NCI-H1417 treated with DMSO at 0.1 percent for 48 hours (cell line): ENCODE measurements around the gene SLC34A3.

Experiments used
- DNase-seq: peaks from one replicate; lab custom pipeline; 2025; lab: John Stamatoyannopoulos, UW

The SLC34A3 gene

DNA sequence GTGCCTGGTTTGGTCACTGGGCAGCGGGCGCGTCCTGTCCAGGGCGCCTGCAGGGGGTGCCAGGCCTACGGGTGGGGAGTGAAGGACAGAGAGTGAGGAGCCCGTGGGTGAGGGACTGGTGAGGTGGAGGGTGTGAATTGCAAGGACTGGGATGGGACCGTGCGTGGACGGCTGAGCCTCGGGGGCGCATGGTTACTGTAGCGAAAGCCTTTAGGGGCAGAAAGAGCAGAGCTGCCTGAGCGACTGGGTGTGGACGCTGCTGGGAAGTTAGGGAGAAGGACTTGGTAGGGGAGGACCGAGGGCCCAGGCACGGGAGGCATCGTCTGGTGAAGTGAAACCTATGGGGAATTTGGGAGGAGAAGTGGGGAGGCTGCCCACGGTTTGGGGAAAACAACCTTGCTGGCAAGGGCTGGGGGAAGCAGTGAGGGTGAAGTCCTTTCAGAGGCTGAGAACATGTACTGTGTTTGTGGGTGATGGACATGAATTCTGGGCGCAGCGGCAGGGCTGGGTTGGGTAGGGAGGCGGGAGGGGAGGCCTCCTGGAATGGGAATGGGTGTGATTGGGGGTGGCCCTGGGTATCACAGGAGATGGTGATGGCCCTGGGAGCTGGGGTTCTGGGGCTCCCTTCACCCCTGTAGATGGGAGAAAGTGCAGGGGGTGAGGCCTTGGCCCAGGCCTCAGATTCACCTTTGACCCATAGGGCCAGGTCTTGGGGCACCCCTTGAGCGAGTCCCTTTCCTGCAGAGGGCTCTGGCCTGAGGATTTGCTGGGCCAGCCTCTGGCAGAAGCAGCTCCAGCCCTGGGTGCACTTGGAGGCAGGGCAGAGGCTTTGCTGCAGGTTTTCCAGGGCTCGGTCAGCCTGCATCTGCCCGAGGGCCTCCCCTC is 45.1 kb downstream of the SLC34A3 start:
- DNase-seq: no peak

DNA sequence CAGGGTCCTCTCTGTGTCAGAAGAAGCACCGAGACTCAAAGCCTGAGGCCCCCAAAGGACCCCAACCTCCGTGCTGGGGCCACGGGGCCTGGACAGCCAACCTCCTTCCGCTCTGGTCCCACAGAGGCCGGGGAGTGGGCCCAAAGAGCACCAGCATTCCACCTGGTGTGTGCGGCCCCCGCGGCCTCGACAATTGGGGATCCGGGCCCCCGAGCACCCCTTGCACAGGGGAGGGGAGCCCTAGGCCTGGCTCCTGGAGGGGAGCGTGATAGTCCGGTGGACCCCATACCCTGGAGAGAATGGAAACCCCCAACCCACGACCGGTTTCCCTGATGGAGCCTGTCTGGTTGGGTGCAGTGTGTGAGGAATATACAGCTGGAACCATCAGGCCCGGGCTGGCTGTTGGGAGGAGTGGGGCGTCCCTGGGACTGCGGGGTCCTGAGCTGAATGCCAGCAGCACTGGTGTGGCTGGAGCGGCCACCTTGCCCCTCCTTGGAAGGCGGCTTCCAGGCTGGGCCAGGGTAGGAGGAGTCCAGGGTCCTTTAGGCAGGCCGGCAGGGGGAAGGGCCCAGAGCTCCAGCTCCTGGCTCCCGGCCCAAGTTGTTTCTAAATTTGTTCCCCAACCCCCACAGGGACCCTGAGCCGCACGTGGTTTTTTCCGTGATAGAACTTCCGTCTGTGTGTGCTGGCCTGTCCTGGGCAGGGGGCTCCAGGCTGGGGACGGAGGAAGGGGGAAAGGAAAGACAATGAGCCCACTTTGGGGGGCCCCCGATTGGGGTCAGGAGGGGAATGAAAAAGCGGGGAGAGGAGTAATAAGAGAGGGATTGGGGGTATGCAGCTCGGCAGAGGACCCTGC is 46.0 kb downstream of the SLC34A3 start:
- no peak for DNase-seq

DNA sequence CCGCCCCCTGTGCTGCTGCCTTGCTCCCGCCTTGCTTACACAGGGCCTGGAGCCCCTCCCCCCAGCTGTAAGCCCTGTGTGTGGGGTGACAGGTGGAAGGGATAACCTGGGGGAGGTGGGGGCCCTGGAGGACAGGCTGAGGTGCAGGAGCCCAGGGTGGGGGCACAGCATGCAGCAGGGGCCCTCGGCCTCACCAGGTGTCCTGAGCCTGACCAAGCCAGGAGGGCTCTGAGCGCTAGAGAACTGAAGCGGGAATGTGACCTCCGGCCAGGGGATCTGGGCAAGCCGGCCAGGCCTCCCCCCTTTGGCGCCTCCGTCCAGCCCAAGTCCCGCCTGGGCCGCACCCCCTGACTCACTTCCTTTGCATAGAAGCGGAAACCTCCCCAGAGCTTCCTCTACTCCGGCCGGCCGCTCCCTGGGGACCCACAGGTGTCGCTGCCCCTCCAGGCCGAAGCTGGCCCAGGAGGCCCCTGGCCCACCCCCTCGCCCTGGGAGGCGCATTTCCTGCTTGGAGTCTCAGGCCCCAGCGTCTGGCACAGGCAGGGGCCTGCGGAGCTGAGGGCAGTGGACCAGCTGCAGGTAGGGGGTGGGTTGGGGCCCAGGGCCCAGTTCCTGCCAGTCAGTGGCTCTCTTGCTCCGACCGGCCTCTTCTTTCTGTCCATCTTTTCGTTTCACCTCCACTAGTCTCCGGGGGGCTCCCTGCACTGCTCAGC is 46.8 kb downstream of the SLC34A3 start, which contains the start of gene TOR4A:
Gene TOR4A (plus strand): TSS at position 398 of the 713 bp plus-strand sequence. CDS start 964 bp downstream, outside the sequence.
- no peak for DNase-seq

DNA sequence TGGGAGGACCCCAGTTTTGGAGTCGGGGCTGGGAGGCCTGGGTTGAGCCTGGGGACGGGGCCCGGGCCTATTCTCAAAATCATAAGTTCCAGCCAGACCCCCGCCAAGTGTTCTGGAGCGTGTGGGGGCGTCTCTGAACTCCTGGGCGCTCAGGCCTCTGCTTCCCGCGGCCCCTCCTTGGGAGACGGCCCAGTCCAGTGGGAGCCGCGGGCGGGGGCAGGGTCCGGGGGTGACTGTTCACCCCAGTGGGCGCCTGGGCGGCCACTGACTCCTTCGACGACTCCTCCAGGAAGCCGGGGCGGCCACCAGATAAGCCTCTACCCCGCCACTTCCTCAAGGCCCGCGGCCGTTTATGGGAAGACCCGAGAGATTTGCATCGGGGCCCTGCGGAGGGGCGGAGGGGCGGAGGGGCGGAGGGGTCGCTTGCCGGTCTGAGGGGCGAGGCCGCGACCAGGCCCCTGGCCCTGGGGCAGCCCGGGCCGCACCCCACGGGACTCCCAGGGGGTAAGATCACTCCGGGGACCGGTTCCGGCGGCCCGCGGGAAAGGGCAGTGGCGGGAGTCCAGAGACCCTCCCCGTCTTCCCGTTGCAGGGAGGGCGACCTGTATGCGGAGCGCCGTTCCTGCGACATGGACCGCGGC is 47.5 kb downstream of the SLC34A3 start:
- no peak for DNase-seq

DNA sequence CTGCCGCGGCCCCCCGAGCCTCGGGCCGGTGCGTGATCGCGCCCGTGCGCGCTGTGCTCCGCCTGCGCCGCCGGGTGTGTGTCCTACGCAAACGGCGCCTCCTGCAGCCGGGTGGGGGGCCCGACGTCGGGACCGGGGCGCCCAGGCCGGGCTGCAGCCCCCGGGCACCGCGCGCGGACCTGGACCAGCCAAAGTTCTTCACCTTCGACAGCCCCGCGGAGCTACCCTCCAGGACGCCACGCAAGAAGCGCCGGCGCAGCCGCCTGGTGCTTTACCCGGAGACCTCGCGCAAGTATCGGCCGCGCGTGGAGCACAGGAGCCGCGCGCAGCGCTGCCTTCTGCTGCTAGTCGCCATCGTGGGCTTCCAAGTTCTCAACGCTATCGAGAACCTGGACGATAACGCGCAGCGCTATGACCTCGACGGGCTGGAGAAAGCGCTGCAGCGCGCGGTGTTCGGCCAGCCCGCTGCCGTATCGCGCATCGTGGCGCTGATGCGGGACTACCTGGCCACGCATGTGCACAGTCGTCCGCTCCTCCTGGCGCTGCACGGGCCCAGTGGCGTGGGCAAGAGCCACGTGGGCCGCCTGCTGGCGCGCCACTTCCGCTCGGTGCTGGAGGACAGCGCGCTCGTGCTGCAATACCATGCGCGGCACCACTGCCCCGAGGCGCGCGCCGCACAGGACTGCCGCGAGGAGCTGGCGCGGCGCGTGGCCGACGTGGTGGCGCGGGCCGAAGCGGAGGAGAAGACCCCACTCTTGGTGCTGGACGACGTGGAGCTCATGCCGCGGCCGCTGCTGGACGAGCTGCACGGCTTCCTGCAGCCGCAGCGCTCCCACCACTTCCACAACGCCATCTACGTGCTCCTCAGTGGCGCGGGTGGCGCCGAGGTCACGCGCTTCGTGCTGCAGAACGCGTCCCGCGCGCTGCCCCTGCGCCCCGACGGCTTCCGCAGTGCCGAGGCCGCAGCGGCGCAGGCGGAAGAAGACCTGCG is 48.3 kb downstream of the SLC34A3 start:
- no peak for DNase-seq

DNA sequence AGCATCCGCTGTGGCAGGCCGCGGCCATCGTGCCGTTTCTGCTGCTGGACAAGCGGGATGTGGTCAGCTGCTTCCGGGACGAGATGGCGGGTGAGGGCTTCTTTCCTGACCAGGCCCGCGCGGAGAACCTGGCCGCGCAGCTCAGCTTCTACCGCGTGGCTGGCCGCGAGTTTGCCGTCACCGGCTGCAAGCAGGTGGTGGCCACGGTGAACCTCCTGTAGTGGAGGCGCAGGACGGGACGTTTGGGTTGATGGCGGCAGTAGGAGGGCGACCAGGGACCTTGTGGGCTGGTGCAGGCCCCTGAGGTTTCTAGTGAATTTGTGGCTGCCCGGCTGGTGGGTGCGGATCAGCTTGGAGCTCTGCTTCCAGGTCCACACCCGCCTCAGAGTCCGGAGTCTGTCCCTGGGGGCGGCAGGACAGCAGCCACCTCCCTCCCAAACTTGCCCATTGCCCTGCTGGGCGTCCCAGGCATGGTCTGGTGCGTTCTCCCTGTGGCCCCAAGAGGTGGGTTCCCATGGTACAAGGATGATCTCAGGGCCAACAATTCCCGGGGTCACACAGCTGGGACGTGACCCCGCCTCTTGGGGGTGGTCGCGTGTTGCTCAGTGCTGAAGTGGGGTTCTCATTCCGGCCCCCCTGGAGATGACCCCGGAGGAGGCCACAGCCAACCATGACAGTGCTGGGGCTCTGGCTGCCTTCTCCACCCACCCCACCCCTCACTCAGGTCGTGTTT is 49.2 kb downstream of the SLC34A3 start:
- no peak for DNase-seq

DNA sequence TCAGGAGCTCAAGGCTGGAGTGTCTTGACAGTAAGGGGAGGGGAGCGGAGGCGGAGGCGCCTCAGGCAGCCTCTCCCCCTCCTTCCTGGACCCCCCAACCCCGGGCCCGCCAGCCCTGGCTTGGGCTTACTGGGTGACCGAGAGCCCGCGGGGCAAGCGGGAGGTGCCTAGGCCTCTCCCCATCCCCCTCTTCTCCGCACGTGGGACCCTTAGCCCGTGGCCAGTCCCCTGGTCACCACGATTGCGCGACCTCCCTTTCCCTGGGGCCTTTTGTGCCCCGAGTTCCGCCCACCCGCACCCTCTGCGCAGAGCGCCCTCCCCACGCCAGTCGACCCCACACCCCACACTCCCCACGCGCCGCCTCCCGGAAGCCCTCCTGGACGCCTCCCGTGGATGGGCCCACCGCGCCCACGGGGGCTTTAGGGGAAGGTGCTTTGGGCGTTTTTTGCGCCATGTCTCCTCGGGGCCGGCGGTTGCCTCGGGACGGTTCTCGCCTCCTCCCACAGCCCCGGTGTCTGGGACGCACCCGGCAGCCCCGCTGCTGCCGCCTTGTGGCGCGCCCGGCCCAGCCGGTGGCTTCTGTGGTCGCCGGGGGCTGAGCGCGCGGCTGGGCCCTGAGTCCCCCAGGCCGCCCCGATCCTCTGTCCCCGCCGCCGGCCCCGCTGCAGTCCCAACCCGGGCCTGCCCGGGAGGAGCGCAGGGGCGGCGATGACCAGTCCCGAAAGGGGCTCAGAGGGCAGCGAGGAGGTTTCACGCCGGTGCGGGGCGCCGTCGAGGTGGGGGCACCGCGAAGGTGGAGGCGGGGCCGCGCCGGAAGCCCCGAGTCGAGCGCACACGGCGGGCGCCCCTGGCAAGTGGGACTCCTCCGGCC is 50.0 kb downstream of the SLC34A3 start:
- DNase-seq: no peak

DNA sequence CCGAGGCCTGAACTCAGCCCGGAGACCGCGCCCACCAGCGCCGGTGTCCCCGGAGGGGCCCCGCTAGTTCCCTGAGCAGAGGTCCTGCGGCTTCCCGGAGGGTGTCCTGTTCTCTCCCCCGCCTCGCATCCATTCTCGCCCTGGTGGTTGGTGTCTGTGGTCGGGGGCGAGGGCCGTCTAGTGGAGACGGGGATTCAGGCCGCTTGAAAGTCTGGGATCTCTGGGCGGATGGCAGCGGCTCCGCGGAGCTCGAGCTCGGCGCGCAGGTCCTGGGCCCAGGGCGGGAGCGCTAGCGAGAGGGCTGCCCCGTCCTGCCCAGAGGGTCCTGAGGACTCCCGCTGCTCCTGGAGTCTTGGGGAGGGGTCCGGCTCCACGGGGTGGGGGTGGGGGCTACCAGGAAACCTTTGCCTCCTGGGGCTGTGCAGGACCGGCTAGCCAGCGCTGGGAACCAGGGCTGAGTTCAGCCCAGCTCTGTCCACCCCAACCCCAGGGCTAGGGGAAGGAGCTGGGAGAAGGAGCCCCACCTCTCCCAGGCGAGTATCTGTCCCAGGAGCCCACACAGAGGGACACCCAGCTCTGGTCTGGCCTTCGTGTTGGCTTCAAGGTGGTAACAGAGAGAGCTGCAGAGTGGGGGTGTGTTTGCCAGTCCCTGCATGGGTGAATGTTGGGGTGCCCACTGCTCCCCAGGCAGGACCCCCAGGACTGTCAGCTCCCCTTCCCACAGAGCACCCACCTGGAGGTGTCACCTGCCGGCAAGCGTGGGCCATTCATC is 50.8 kb downstream of the SLC34A3 start:
- no peak for DNase-seq
